ENCODE results near the gene PROKR2.

PROKR2 gene

GRCh38 chr20:5342021-5342420 is 25.3 kb upstream of the PROKR2 start:
- no peaks in the 10 kb centered on the region for H3K9me3 ChIP-seq (ENCODE audit: severe bottlenecking)
- H3K4me3 ChIP-seq (ENCODE audit: low read depth, low read length), result no peak overlapping the region
- no peak for TF ChIP-seq CTCF (IDR thresholded peaks at IDR 0.05; ENCODE audit: low read depth, low read length)
- H3K27me3 ChIP-seq (ENCODE audit: insufficient read depth, low read depth, severe bottlenecking), result peaks cover 9% of the 10 kb centered on the region
- H3K36me3 ChIP-seq, result no peaks in the 10 kb centered on the region
- DNase-seq, result no peak
- no peak overlapping the region for H3K27ac ChIP-seq

GRCh38 chr20:5331340-5331739 is 14.6 kb upstream of the PROKR2 start:
- no peaks in the 10 kb centered on the region for H3K36me3 ChIP-seq
- no peak overlapping the region for H3K4me3 ChIP-seq (ENCODE audit: low read depth, low read length)
- H3K27me3 ChIP-seq (ENCODE audit: insufficient read depth, low read depth, severe bottlenecking), result peaks cover 36% of the 10 kb centered on the region
- DNase-seq, result no peak
- no peak overlapping the region for H3K27ac ChIP-seq
- TF ChIP-seq CTCF (IDR thresholded peaks at IDR 0.05; ENCODE audit: low read depth, low read length), result no peak
- no peaks in the 10 kb centered on the region for H3K9me3 ChIP-seq (ENCODE audit: severe bottlenecking)

- H3K27ac ChIP-seq, result no peak overlapping the region
- TF ChIP-seq CTCF (IDR thresholded peaks at IDR 0.05; ENCODE audit: low read depth, low read length), result no peak
- H3K27me3 ChIP-seq (ENCODE audit: insufficient read depth, low read depth, severe bottlenecking), result peaks cover 52% of the 10 kb centered on the region
Measured at GRCh38 chr20:5328268-5328667, 11.5 kb upstream of the PROKR2 start.

GRCh38 chr20:5327356-5327755 is 10.6 kb upstream of the PROKR2 start:
- Histone ChIP-seq H3K27me3 (ENCODE audit: insufficient read depth, low read depth, severe bottlenecking) (peaks cover 56% of the 10 kb centered on the region), H3K27ac (no peak overlapping the region), H3K36me3 (no peaks in the 10 kb centered on the region), H3K4me3 (ENCODE audit: low read depth, low read length) (no peak overlapping the region), H3K9me3 (ENCODE audit: severe bottlenecking) (no peaks in the 10 kb centered on the region)
- TF ChIP-seq CTCF (IDR thresholded peaks at IDR 0.05; ENCODE audit: low read depth, low read length), result no peak
- DNase-seq, result no peak

More at GRCh38 chr20:5328268-5328667, 11.5 kb upstream of the PROKR2 start:
- H3K4me3 ChIP-seq (ENCODE audit: low read depth, low read length), result no peak overlapping the region
- H3K36me3 ChIP-seq, result no peaks in the 10 kb centered on the region
- no peak for DNase-seq
- no peaks in the 10 kb centered on the region for H3K9me3 ChIP-seq (ENCODE audit: severe bottlenecking)

- Histone ChIP-seq H3K27ac (no peak overlapping the region), H3K27me3 (ENCODE audit: insufficient read depth, low read depth, severe bottlenecking) (peaks cover 78% of the 10 kb centered on the region), H3K4me3 (ENCODE audit: low read depth, low read length) (no peak overlapping the region), H3K36me3 (no peaks in the 10 kb centered on the region), H3K9me3 (ENCODE audit: severe bottlenecking) (peaks cover 5% of the 10 kb centered on the region)
- no peak for DNase-seq
- no peak for TF ChIP-seq CTCF (IDR thresholded peaks at IDR 0.05; ENCODE audit: low read depth, low read length)
Measured at GRCh38 chr20:5315807-5316187, 957 bp downstream of the PROKR2 start.

GRCh38 chr20:5313916-5314315 is 2.8 kb downstream of the PROKR2 start:
- peaks cover 5% of the 10 kb centered on the region for H3K9me3 ChIP-seq (ENCODE audit: severe bottlenecking)
- DNase-seq, result no peak
- H3K4me3 ChIP-seq (ENCODE audit: low read depth, low read length), result no peak overlapping the region
- H3K27ac ChIP-seq, result no peak overlapping the region
- peaks cover 62% of the 10 kb centered on the region for H3K27me3 ChIP-seq (ENCODE audit: insufficient read depth, low read depth, severe bottlenecking)
- TF ChIP-seq CTCF (IDR thresholded peaks at IDR 0.05; ENCODE audit: low read depth, low read length), result no peak
- no peaks in the 10 kb centered on the region for H3K36me3 ChIP-seq
